Hepatocyte (in vitro differentiated cells): ENCODE data around the gene ARRB2. TPM values are rescaled to one million over a fixed set of nuclear protein-coding genes. Genes with fewer than 3 reads are reported as not detected.

Experiments
- DNase-seq: peaks from one replicate; pipeline ENCODE4 v3.0.0-alpha.2; 2016; ENCODE audit warnings: low spot score
- H2AFZ ChIP-seq: fragments of 200-600 bp; sonication (generic); 2 replicates; pipeline ENCODE4 v1.6.0; 2016; ENCODE audit warnings: antibody characterized with exemption, mild to moderate bottlenecking
- H3K27ac ChIP-seq: fragments of 200-600 bp; sonication (generic); 2 replicates; pipeline ENCODE4 v1.5.1; 2016; ENCODE audit warnings: mild to moderate bottlenecking
- H3K27me3 ChIP-seq: fragments of 200-600 bp; sonication (generic); 2 replicates; pipeline ENCODE4 v1.6.1; 2016
- H3K36me3 ChIP-seq: fragments of 200-600 bp; sonication (generic); replicated peaks from 2 replicates; pipeline ENCODE4 v1.5.1; 2016; ENCODE audit warnings: low read depth; ENCODE audit not compliant: insufficient read depth
- H3K4me1 ChIP-seq: fragments of 200-600 bp; sonication (generic); 2 replicates; pipeline ENCODE4 v1.5.1; 2016; ENCODE audit warnings: mild to moderate bottlenecking, moderate library complexity; ENCODE audit not compliant: insufficient read depth
- H3K4me2 ChIP-seq: fragments of 200-600 bp; sonication (generic); 2 replicates; pipeline ENCODE4 v1.6.0; 2016
- H3K4me3 ChIP-seq: fragments of 200-600 bp; sonication (generic); 2 replicates; pipeline ENCODE4 v1.5.1; 2016; ENCODE audit warnings: mild to moderate bottlenecking
- H3K79me2 ChIP-seq: fragments of 200-600 bp; sonication (generic); 2 replicates; pipeline ENCODE4 v1.6.0; 2017; ENCODE audit warnings: mild to moderate bottlenecking
- H3K9me2 ChIP-seq: fragments of 200-600 bp; sonication (generic); replicated peaks from 2 replicates; pipeline ENCODE4 v1.6.0; 2017; ENCODE audit warnings: mild to moderate bottlenecking; ENCODE audit not compliant: insufficient read depth
- H3K9me3 ChIP-seq: fragments of 200-600 bp; sonication (generic); 2 replicates; pipeline ENCODE4 v1.5.1; 2016; ENCODE audit warnings: low read depth, mild to moderate bottlenecking
- H4K20me1 ChIP-seq: fragments of 200-600 bp; sonication (generic); 2 replicates; pipeline ENCODE4 v1.6.0; 2016; ENCODE audit warnings: mild to moderate bottlenecking; ENCODE audit not compliant: insufficient read depth, poor library complexity, severe bottlenecking
- EZH2 ChIP-seq: fragments of 200-600 bp; sonication (generic); IDR thresholded peaks from 2 replicates; pipeline ENCODE4 v1.6.1; 2016; ENCODE audit warnings: antibody characterized with exemption, mild to moderate bottlenecking, borderline replicate concordance
- EZH2phosphoT487 ChIP-seq: fragments of 200-600 bp; sonication (generic); IDR thresholded peaks from one replicate; pipeline ENCODE4 v1.6.1; 2018; ENCODE audit warnings: antibody characterized with exemption, mild to moderate bottlenecking, low read depth, moderate library complexity; ENCODE audit not compliant: unreplicated experiment, severe bottlenecking
- WGBS: methylation state at CpG from one replicate; pipeline ENCODE4 v1.1.6; 2016; ENCODE audit warnings: low lambda C conversion rate; ENCODE audit errors: missing lambda C conversion rate; 5-methylcytosine and 5-hydroxymethylcytosine counted together
- polyA plus RNA-seq: library from polyadenylated mRNA; unstranded; fragments of >200 nt; fragmentation: Nextera tagmentation; extraction: Ambion mirVana; gene quantifications from 2 replicates; pipeline ENCODE4 v1.2.1, GENCODE V29; 2016
- total RNA-seq: library from RNA; depleted of rRNA; stranded (reverse); fragments of >200 nt; gene quantifications from 2 replicates; pipeline ENCODE4 v1.2.3, GENCODE V29; 2014
- TF ChIP-seq, protein P1 (sequence below): fragments of 200-600 bp; sonication (generic); IDR thresholded peaks from 2 replicates; pipeline ENCODE4 v1.5.1; 2016; ENCODE audit warnings: antibody characterized with exemption, mild to moderate bottlenecking; ENCODE audit not compliant: poor library complexity

Gene ARRB2
- total and polyA plus RNA-seq, 2 experiments from 2014 or later = 15.3 to 20.0 TPM

DNA sequence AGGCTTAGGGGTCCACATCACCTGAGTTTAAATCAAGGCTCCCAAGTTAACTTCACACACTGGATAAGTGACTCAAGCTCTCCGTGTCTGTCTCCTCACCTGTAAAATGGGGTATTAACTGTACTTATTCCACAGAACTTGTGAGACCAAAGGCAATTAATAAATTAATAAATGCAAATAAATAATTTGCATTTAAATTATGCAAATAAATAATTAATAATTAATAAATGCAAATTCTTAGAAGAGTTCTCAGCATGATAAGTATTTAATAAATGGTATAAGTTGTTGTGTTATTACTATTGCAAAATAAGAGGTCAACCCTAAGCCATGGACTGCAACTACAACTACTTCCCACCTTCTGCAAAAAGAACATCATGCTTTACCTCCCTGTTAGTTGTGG is 43.0 kb downstream of the ARRB2 start:
- no peak overlapping the region for H2AFZ ChIP-seq
- no peak overlapping the region for H3K4me3 ChIP-seq
- no peaks in the 10 kb centered on the region for H3K4me1 ChIP-seq
- peaks cover 9% of the 10 kb centered on the region for H3K27me3 ChIP-seq
- no peaks in the 10 kb centered on the region for H4K20me1 ChIP-seq
- no peak overlapping the region for H3K4me2 ChIP-seq
- no peaks in the 10 kb centered on the region for H3K9me3 ChIP-seq
- 79% methylated on average over 1 of the region's 1 CpG for WGBS
- DNase-seq = no peak
- no peak overlapping the region for H3K27ac ChIP-seq
- TF ChIP-seq EZH2phosphoT487 = no peak
- TF ChIP-seq EZH2 = no peak
- TF ChIP-seq, protein P1, sequence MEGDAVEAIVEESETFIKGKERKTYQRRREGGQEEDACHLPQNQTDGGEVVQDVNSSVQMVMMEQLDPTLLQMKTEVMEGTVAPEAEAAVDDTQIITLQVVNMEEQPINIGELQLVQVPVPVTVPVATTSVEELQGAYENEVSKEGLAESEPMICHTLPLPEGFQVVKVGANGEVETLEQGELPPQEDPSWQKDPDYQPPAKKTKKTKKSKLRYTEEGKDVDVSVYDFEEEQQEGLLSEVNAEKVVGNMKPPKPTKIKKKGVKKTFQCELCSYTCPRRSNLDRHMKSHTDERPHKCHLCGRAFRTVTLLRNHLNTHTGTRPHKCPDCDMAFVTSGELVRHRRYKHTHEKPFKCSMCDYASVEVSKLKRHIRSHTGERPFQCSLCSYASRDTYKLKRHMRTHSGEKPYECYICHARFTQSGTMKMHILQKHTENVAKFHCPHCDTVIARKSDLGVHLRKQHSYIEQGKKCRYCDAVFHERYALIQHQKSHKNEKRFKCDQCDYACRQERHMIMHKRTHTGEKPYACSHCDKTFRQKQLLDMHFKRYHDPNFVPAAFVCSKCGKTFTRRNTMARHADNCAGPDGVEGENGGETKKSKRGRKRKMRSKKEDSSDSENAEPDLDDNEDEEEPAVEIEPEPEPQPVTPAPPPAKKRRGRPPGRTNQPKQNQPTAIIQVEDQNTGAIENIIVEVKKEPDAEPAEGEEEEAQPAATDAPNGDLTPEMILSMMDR = no peak
- H3K36me3 ChIP-seq = no peaks in the 10 kb centered on the region
- no peaks in the 10 kb centered on the region for H3K79me2 ChIP-seq
- H3K9me2 ChIP-seq = no peaks in the 10 kb centered on the region

- no peaks in the 10 kb centered on the region for H3K4me1 ChIP-seq
- H3K9me2 ChIP-seq = no peaks in the 10 kb centered on the region
- H3K36me3 ChIP-seq = no peaks in the 10 kb centered on the region
- H3K4me2 ChIP-seq = no peak overlapping the region
- TF ChIP-seq EZH2phosphoT487 = no peak
- TF ChIP-seq, protein P1 = no peak
- TF ChIP-seq EZH2 = no peak
- H3K27me3 ChIP-seq = no peaks in the 10 kb centered on the region
- H3K9me3 ChIP-seq = no peaks in the 10 kb centered on the region
- H4K20me1 ChIP-seq = no peaks in the 10 kb centered on the region
- peak; percentile 82 for DNase-seq
- 62% methylated on average over 10 of the region's 10 CpGs for WGBS
- H3K4me3 ChIP-seq = no peak overlapping the region
- no peaks in the 10 kb centered on the region for H3K79me2 ChIP-seq
- no peak overlapping the region for H2AFZ ChIP-seq
- H3K27ac ChIP-seq = peak overlapping the region; percentile 86
Measured at GRCh38 chr17:4759776-4760236, 49.4 kb downstream of the ARRB2 start.

GRCh38 chr17:4764595-4764994 is 54.2 kb downstream of the ARRB2 start:
- TF ChIP-seq EZH2 (no peak), EZH2phosphoT487 (no peak)
- TF ChIP-seq, protein P1 = no peak
- Histone ChIP-seq H2AFZ (no peak overlapping the region), H3K4me2 (no peak overlapping the region), H3K27ac (no peak overlapping the region), H3K36me3 (no peaks in the 10 kb centered on the region), H3K27me3 (no peaks in the 10 kb centered on the region), H3K4me1 (no peaks in the 10 kb centered on the region), H3K9me3 (no peaks in the 10 kb centered on the region), H4K20me1 (no peaks in the 10 kb centered on the region), H3K4me3 (no peak overlapping the region), H3K79me2 (no peaks in the 10 kb centered on the region), H3K9me2 (no peaks in the 10 kb centered on the region)
- no peak for DNase-seq
- 75% methylated on average over 3 of the region's 3 CpGs for WGBS

GRCh38 chr17:4766201-4766600 is 55.8 kb downstream of the ARRB2 start:
- Histone ChIP-seq H3K79me2 (no peaks in the 10 kb centered on the region), H3K27me3 (no peaks in the 10 kb centered on the region), H3K4me2 (no peak overlapping the region), H3K9me2 (no peaks in the 10 kb centered on the region), H3K4me3 (no peak overlapping the region), H3K27ac (no peak overlapping the region), H3K36me3 (no peaks in the 10 kb centered on the region), H4K20me1 (no peaks in the 10 kb centered on the region), H2AFZ (no peak overlapping the region), H3K9me3 (no peaks in the 10 kb centered on the region), H3K4me1 (peaks cover 3% of the 10 kb centered on the region)
- 93% methylated on average over 3 of the region's 3 CpGs for WGBS
- no peak for DNase-seq
- TF ChIP-seq, protein P1 = no peak
- TF ChIP-seq EZH2phosphoT487 = no peak
- TF ChIP-seq EZH2 = no peak
